SH-SY5Y (cell line): ENCODE results near the gene NFASC.

ENCODE experiments used
- GATA2 ChIP-seq: IDR thresholded peaks from 2 replicates; pipeline ENCODE4 v1.6.1; 2011; ENCODE audit warnings: mild to moderate bottlenecking, low read depth, low read length
- GATA3 ChIP-seq: IDR thresholded peaks from 2 replicates; pipeline ENCODE4 v1.6.1; 2011; ENCODE audit warnings: low read depth, mild to moderate bottlenecking, low read length, moderate library complexity

DNA sequence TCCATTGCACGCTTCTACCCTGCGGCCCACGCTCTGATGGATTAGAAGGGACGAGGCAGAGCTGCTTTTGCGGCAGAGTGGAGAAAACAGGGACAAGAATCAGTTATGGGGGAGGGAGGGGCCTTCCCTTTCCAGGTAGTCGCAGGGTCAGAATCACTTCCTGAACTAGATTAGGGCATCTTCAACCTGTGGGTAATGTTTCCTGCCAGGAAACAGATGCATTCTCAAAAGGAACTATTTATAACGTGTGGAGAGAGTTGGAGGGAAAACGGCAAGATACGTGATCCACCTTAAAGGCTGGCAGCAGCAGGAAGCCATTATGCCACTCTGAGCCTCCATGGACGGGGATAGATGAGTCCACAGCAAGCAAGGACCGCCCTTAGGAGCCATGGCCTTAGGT is 112.5 kb downstream of the NFASC start:
- TF ChIP-seq GATA3: no peak
- no peak for TF ChIP-seq GATA2
